HG03460 (cell line): ENCODE measurements around the gene HAGH.

Source experiments
- ATAC-seq: cut with Tn5 transposase; IDR thresholded peaks from one replicate; pipeline ENCODE4 v1.9.1; 2021; ENCODE audit not compliant: unreplicated experiment

The HAGH gene

DNA sequence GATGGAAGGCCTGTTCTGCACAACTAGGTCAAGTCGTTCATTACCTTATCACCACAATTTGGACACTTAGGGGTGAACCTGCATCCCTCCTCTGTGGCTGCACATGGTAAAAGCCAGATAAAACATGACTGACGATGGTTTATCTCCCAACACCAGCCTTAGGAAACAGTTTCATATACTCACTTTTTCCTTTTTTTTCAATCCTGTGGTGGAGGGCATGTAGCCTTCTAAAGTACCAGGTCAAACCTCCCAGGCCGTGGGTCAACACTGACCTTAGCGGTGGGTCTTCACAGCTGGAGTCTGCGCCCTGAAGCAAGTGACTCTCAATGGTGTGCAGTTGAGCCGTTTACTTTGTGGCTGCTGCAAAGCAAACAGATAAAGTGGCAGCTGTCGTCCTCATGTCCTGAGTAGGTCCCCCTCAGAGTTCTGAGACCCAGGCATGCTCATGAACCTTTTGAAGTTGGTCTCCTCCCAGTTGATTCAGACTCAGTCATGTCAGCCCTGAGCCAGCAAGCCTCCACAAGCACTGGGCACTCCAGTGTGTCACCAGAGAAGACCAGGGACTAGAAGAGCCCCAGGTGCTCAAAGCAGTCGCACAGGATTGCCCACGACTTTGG is 6.3 kb upstream of the HAGH start:
- ATAC-seq: no peak

GRCh38 chr16:1831186-1832075 is 4.8 kb upstream of the HAGH start:
- ATAC-seq: no peak

DNA sequence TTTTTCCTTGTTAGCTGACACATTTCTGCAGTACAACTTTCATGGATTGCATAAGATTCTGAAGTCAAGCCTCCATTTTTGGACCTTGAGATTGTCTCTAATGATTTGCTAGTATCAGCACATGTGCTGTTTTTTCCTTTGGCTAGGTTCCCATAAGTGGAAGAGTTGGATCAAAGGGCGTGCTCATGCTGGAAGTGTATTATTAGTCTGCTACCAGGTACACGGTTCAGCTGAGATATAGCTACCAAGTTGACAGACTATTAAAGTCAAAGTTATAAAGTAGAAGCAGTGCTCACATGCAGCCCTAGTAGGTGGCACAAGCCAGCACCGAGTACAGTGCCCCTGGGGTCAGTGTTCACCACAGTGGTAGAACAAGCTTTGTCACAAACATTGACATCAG is 3.6 kb upstream of the HAGH start:
- no peak for ATAC-seq

- ATAC-seq: no peak
Observed at GRCh38 chr16:1828645-1829410, 2.2 kb upstream of the HAGH start.

DNA sequence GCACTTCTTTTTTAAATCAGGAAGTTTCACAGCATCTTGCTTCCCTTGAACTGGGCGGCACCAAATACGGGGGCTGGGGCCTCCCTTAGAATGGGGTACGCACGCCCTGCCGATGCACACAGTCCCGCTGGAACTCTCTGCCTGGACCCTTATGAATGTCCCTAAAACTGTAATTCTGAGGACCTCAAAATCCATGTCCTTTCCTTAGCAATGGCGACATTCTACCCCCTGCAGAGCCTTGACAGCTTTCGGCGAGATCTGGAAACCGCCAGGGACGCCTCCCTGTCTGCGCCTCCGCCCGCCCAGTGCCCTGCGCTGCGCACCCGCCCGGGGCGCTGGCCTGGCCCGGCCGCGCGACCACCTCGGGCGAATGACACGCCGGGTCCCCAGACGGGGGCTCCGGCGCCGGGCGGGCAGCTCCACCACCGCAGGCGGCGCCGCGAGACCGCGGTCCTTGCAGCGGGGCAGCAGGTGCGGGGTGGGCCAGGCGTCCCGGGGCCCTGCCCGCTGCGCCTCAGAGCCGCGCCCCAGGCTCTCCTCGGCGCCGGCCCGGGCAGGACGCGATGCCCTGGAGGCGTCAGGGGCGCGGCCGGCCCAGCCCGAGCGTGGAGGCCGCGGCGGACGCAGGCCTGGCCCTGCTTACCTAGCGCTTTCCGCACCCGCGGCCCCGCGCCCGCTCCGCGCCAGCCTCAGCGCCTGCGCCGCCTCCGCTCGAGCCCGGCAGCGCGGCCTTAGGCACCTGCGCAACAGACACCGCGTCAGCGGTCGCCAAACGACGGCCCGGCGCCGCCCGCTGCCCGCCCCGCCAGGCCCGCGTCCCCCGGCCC is 548 bp downstream of the HAGH start:
- ATAC-seq: peak; percentile 47

- no peak for ATAC-seq
Observed at GRCh38 chr16:1825381-1825863, 1.2 kb downstream of the HAGH start.

DNA sequence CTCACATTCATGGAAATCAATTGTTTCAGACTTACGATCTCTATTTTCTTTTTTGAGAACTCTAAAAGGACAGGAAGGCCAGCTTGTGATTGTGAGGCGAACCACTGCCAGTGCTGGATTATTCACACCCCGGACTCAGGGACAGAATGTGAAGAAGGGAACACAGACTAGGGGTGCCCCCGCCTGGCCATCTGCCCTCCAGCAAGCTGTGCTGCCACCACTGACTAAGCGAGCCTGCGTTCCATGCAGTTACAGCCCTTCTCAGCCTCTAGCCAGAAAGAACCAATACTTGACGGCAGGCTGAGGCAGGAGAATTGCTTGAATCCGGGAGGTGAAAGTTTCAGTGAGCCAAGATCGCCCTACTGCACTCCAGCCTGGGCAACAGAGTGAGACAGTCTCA is 2.8 kb downstream of the HAGH start:
- no peak for ATAC-seq

DNA sequence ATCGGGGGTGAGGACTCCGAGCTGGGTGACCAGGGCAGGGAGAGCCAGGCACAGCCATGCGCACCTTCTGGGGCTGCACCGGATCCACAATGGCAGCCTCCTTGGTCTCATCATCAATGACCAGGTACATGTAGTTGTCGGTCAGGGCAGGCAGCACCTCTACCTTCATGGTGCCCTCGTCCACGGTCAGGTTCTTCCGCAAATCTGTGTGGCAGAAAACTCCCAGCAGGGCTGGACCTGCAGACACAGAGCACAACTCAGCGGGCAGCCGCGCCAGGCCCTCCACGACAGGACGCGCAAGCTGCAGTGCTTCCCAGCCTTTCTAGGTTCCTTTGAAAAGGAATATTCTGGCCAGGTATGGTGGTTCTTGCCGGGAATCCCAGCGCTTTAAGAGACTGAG is 3.8 kb downstream of the HAGH start:
- no peak for ATAC-seq

GRCh38 chr16:1821861-1822611 is 4.6 kb downstream of the HAGH start:
- no peak for ATAC-seq

DNA sequence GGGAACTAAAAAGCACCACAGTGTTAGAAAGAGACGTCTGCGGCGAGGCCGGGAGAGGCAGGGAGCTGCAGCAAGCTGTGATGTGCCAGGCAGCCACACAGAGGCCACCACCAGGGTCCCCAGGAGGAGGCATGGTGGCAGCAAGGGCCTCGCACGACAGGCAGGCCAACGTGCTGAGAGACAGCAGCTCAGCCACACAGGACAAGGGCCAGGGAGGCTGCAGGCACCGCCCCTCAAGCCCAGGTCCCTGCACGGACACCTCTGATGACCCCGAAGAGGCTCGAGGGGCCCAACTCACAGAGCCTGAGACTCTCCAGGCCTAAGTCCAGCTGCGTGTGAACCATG is 5.7 kb downstream of the HAGH start:
- ATAC-seq: no peak

DNA sequence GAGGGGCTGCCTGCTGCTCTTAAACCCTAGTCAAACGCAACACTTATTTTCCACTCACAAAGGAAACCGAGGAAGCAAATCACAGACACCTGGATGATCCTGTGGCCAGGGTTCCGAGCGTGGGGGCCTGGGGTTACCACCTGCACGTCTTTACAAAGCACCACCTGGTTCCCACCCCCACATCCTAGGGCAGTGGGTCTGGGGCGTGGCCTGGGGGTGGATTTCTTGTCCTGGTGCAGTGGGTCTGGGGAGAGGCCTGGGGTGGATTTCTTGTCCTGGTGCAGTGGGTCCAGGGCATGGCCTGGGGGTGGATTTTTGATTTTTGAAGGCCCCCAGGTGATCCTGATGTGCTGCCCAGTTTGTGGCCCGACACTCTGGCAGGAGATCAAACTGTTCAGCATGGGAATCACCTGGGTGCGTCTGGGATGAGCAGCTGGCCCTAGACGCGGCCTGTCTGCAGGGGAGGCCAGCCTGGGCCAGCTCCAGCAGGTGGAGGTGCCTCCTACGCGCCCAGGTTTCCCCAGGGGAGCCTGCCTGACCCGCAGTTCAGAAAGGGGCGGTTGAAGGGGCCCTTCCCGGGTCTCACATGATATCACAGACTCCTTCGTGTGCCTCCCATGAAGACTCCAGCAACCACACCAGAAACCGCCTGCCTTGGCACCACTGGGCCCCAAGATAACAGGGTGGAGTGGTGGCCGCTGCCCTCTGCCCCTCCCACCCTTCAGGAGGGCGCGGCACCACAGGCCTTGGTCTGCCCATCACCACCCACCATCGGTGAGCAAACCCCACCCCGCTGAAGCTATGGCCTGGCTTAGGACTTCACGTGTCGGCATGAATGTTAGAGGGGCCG is 6.3 kb downstream of the HAGH start:
- ATAC-seq: no peak

- no peak for ATAC-seq
Observed at GRCh38 chr16:1819611-1820010, 7.0 kb downstream of the HAGH start.

DNA sequence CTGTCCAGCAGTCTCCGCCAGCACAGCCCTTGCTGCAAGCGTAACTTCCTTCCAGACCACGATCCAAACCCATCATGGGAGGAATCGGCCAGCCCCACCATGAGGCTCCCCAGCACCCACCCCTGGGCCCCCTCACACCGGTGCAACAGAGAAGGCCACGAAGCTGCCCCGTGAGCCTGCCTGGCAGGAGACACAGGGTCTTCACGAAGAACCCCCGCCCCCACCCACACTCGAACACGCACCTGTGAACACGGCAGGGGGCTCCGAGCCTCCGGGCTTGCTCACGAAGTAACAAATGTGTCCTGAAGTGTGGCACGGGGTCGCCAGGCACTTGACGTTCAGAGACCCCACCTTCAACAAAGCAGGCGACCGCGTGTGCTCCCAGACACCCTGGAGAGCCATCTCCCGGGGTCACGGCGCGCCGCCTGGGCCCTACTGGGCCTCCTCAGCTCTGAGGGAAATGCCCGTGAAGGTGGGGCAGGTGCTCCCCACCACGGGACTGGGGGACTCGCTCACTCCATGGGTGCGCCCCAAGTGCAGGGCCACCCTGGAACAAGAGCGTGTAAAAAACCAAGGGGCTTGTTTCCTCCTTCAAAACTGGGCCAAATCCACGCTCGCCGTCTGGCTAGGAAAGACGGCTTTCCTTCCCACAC is 7.6 kb downstream of the HAGH start:
- no peak for ATAC-seq

DNA sequence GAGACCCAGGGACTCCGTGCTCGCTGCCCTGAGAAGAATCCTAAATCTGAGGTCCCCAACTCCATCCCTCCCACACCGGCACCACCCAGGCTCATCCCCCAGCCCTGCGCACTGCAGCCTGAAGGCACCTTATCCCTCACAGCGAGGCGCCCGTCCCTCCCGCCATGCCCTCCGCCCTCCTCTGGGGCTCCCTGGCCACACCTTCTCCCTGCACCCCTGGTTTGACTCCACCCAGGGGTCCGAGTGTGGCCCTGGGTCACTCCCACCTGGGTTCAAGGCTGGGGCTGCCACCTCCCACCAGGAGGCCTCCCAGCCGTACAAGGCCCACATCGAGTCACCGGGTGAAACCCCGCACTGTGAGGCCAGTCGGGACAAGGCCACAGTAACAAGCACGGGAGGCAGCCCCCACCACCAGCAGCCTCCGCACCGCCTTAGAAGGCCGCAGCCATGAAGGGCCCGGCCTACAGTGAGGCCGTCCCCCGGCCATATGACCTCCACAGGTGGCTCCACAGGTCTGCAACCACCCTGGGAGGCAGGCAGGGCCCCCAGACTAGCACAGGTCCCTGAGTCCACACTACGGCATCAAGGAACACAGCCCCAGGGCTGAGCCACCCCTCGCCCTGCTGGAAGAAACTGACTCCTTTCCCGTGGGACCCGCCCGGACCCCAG is 8.3 kb downstream of the HAGH start:
- ATAC-seq: no peak

GRCh38 chr16:1817716-1818115 is 8.9 kb downstream of the HAGH start:
- no peak for ATAC-seq

DNA sequence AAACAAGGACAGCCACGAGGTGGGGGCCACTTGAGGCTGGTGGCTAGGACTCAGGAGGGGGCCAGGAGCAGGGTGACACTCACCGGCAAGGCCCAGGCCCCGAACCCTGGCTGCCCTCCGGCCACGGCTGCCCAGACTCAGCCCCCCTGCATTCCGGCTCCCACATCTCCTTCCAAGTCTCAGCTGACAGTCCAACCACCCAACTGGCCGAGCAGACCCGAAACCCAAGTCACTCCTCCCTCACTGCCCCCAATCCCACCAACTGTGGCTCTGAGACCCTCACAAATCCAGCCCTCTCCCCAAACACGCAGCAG is 9.4 kb downstream of the HAGH start:
- no peak for ATAC-seq

DNA sequence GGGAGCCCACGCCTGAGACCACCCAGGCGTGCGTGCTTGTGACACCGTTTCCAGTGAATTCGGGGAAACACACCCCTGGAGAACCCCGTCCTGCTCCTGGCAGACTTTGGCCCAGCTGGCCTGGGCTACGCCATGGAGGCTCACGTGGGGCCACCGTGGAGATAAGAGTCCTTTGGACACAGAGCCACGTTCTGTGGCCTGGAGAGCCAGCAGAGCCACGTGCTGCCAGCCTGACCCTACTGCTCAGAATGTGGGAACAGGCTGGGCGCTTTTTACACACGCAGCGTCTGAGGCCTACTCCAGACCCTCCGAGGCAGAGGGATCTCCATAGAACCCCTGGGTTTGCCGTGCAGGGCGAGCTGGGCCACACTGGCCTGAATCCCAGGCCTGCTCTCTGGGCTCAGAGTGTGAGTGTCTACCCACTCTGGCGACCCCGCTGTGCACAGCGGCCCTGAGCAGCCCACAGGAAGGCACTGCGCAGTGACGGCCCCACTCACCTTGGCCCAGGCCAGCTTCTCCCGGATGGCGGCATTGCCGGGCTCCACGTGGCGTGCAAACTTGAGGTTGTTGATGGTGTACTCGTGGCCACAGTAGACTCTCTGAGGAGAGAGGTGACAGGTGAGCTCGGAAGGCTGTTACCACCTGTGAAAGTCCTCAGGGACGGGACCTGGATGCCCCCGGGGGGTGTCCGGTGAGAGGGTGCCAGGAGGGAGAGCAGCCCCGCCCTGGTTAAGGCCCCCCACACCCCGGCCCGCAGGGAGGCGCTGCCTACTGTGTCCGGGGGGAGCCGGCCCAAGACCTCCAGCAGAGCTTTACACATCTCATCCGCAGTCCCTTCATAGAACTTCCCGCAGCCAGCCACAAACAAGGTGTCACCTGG is 10.0 kb downstream of the HAGH start:
- ATAC-seq: no peak
